Measurements from ENCODE around the gene FGD6. TPM values are rescaled to one million over a fixed set of nuclear protein-coding genes. Genes with fewer than 3 reads are reported as not detected.

FGD6 gene
- total RNA-seq, 1 donor from 2014 or later, result 17.7 TPM

- H3K27me3 ChIP-seq, result no peaks in the 10 kb centered on the region
- no peaks in the 10 kb centered on the region for H3K9me3 ChIP-seq
- DNase-seq (ENCODE audit: extremely low spot score in 2 of 2), result no peak
- intact Hi-C loops (cut with DNase I), result no loop called here
- H3K4me1 ChIP-seq, result peaks cover 22% of the 10 kb centered on the region
- TF ChIP-seq POLR2A (IDR thresholded peaks at IDR 0.05) (no peak), POLR2AphosphoS5 (IDR thresholded peaks at IDR 0.05; ENCODE audit: insufficient read depth in 1 of 2, low read depth in 1 of 2) (no peak), CTCF (IDR thresholded peaks at IDR 0.05) (no peak)
- peak overlapping the region; percentile 7 for H3K27ac ChIP-seq
- no peak overlapping the region for H3K4me3 ChIP-seq
- H3K36me3 ChIP-seq, result peaks cover 0 to 10% of the 10 kb centered on the region in 2 donors
Observed at GRCh38 chr12:95248604-95249360, 31.5 kb upstream of the FGD6 start.

- Histone ChIP-seq H3K27ac (peak overlapping the region; percentile 6), H3K4me3 (no peak overlapping the region), H3K9me3 (no peaks in the 10 kb centered on the region), H3K36me3 (peaks cover 0 to 5% of the 10 kb centered on the region in 2 donors), H3K27me3 (no peaks in the 10 kb centered on the region), H3K4me1 (peaks cover 22% of the 10 kb centered on the region)
- intact Hi-C loops (cut with DNase I), result no loop called here
- TF ChIP-seq POLR2AphosphoS5 (IDR thresholded peaks at IDR 0.05; ENCODE audit: insufficient read depth in 1 of 2, low read depth in 1 of 2), result no peak
- TF ChIP-seq POLR2A (IDR thresholded peaks at IDR 0.05), result no peak
- no peak for TF ChIP-seq CTCF (IDR thresholded peaks at IDR 0.05)
- DNase-seq (ENCODE audit: extremely low spot score in 2 of 2), result no peak
Observed at GRCh38 chr12:95248095-95248494, 30.8 kb upstream of the FGD6 start.

GRCh38 chr12:95244350-95244749, 27.1 kb upstream of the FGD6 start:
- Histone ChIP-seq H3K27ac (no peak overlapping the region), H3K4me3 (no peak overlapping the region), H3K4me1 (peaks cover 13% of the 10 kb centered on the region), H3K36me3 (peaks cover 0 to 5% of the 10 kb centered on the region in 2 donors), H3K9me3 (no peaks in the 10 kb centered on the region), H3K27me3 (no peaks in the 10 kb centered on the region)
- intact Hi-C loops (cut with DNase I), result no loop called here
- DNase-seq (ENCODE audit: extremely low spot score in 2 of 2), result no peak
- TF ChIP-seq POLR2A (IDR thresholded peaks at IDR 0.05) (no peak), CTCF (IDR thresholded peaks at IDR 0.05) (no peak), POLR2AphosphoS5 (IDR thresholded peaks at IDR 0.05; ENCODE audit: insufficient read depth in 1 of 2, low read depth in 1 of 2) (no peak)

- Histone ChIP-seq H3K36me3 (peaks cover 0 to 5% of the 10 kb centered on the region in 2 donors), H3K4me3 (no peak overlapping the region), H3K4me1 (peaks cover 17% of the 10 kb centered on the region), H3K27me3 (no peaks in the 10 kb centered on the region), H3K9me3 (no peaks in the 10 kb centered on the region), H3K27ac (no peak overlapping the region)
- TF ChIP-seq CTCF (IDR thresholded peaks at IDR 0.05) (no peak), POLR2A (IDR thresholded peaks at IDR 0.05) (no peak), POLR2AphosphoS5 (IDR thresholded peaks at IDR 0.05; ENCODE audit: insufficient read depth in 1 of 2, low read depth in 1 of 2) (no peak)
- DNase-seq (ENCODE audit: extremely low spot score in 2 of 2), result no peak
- intact Hi-C loops (cut with DNase I), result no loop called here
Observed at GRCh38 chr12:95243497-95244183, 26.4 kb upstream of the FGD6 start.
